ENCODE data around the gene OSBP. TPM values are rescaled to one million over a fixed set of nuclear protein-coding genes. Genes with fewer than 3 reads are reported as not detected.
"Not testable (repeated sequence)": the region's sequence is repeated elsewhere in the genome, so short reads cannot be mapped to it uniquely, and the experiment has no call there.

Gene OSBP
- polyA plus RNA-seq, 1 donor from 2014 or later = 24.4 TPM

DNA sequence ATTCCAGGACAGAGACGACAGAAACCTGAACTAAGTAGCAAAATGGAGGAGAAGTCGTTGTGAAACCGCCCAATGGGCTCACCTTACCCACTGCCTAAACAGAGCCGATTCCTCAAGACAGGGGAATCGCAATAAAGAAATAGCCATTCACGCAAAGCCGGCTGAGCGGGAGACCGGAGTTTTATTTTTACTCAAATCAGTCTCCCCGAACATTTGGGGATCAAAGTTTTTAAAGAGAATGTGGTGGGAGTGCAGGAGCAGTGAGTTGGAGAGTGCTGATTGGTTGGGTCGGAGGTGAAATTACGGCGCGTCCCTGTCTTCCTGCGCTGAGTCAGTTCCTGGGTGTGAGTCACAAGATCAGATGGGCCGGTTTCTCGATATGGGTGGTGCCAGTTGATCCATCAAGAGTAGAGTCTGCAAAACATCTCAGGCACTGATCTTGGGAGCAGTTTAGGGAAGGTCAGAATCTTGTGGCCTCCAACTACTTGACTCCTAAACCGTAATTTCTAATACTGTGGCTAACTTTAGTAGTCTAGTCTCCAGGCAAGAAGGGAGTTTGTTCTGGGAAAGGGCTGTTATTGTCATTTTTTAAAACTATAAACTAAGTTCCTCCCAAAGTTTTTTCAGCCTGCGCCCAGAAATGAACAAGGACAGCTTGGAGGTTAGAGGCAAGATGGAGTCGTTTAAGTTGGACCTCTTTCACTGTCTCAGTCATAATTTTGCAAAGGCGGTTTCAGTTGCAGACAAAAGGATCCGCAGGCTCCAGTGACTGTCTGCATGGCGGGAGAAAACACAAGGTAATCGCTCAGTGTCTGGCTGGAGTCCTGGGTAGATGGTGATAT lies 70.2 kb downstream of the OSBP start:
- Histone ChIP-seq H3K79me2 (replicated peaks; ENCODE audit: insufficient read depth, low read length) (no peaks in the 10 kb centered on the region), H3K9ac (ENCODE audit: low read length) (no peak overlapping the region), H3K36me3 (ENCODE audit: insufficient read depth, low read length) (no peaks in the 10 kb centered on the region), H3K9me2 (ENCODE audit: insufficient read depth, low read length) (no peaks in the 10 kb centered on the region), H3K27ac (ENCODE audit: low read length) (no peak overlapping the region), H3K4me2 (ENCODE audit: low read length) (no peak overlapping the region), H2AFZ (ENCODE audit: low read depth, low read length) (no peak overlapping the region), H4K20me1 (ENCODE audit: insufficient read depth) (no peaks in the 10 kb centered on the region), H3F3A (ENCODE audit: insufficient read depth, low read length, poor library complexity, severe bottlenecking) (peaks cover 9% of the 10 kb centered on the region), H3K27me3 (ENCODE audit: insufficient read depth, low read depth, low read length) (no peaks in the 10 kb centered on the region), H3K4me3 (ENCODE audit: low read length) (no peak overlapping the region), H3K9me3 (ENCODE audit: low read length) (no peaks in the 10 kb centered on the region)
- TF ChIP-seq, protein P1, sequence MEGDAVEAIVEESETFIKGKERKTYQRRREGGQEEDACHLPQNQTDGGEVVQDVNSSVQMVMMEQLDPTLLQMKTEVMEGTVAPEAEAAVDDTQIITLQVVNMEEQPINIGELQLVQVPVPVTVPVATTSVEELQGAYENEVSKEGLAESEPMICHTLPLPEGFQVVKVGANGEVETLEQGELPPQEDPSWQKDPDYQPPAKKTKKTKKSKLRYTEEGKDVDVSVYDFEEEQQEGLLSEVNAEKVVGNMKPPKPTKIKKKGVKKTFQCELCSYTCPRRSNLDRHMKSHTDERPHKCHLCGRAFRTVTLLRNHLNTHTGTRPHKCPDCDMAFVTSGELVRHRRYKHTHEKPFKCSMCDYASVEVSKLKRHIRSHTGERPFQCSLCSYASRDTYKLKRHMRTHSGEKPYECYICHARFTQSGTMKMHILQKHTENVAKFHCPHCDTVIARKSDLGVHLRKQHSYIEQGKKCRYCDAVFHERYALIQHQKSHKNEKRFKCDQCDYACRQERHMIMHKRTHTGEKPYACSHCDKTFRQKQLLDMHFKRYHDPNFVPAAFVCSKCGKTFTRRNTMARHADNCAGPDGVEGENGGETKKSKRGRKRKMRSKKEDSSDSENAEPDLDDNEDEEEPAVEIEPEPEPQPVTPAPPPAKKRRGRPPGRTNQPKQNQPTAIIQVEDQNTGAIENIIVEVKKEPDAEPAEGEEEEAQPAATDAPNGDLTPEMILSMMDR (IDR thresholded peaks at IDR 0.05; ENCODE audit: poor library complexity, severe bottlenecking) = no peak
- TF ChIP-seq, protein P2, sequence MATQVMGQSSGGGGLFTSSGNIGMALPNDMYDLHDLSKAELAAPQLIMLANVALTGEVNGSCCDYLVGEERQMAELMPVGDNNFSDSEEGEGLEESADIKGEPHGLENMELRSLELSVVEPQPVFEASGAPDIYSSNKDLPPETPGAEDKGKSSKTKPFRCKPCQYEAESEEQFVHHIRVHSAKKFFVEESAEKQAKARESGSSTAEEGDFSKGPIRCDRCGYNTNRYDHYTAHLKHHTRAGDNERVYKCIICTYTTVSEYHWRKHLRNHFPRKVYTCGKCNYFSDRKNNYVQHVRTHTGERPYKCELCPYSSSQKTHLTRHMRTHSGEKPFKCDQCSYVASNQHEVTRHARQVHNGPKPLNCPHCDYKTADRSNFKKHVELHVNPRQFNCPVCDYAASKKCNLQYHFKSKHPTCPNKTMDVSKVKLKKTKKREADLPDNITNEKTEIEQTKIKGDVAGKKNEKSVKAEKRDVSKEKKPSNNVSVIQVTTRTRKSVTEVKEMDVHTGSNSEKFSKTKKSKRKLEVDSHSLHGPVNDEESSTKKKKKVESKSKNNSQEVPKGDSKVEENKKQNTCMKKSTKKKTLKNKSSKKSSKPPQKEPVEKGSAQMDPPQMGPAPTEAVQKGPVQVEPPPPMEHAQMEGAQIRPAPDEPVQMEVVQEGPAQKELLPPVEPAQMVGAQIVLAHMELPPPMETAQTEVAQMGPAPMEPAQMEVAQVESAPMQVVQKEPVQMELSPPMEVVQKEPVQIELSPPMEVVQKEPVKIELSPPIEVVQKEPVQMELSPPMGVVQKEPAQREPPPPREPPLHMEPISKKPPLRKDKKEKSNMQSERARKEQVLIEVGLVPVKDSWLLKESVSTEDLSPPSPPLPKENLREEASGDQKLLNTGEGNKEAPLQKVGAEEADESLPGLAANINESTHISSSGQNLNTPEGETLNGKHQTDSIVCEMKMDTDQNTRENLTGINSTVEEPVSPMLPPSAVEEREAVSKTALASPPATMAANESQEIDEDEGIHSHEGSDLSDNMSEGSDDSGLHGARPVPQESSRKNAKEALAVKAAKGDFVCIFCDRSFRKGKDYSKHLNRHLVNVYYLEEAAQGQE (IDR thresholded peaks at IDR 0.05; ENCODE audit: borderline replicate concordance) = no peak
- TF ChIP-seq EP300 (conservative IDR thresholded peaks at IDR 0.05; ENCODE audit: poor library complexity, severe bottlenecking) (no peak), RAD21 (conservative IDR thresholded peaks at IDR 0.05) (no peak), TAF1 (IDR thresholded peaks at IDR 0.05; ENCODE audit: low read depth) (no peak), POLR2AphosphoS5 (IDR thresholded peaks at IDR 0.05) (no peak), EZH2 (IDR thresholded peaks at IDR 0.05; ENCODE audit: borderline replicate concordance, insufficient read depth, low read length, poor library complexity, severe bottlenecking) (no peak), SMC3 (conservative IDR thresholded peaks at IDR 0.05; ENCODE audit: poor library complexity) (no peak), MXI1 (conservative IDR thresholded peaks at IDR 0.05; ENCODE audit: poor library complexity, severe bottlenecking) (no peak)

DNA sequence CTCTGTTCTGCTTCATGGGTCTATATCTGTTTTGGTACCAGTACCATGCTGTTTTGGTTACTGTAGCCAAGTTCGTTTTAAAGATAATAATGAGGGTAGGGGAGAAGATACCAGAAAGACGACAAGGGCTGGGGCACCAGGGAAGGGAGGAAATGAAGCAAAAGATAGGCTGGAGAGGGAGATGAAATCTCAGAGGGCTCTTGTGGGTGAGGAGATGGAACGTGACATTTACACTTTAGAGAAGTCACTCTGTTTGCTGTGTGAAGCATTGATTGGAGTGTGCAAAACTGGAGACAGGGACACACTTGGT lies 70.8 kb downstream of the OSBP start:
- no peaks in the 10 kb centered on the region for H4K20me1 ChIP-seq (ENCODE audit: insufficient read depth)
- H3K27me3 ChIP-seq (ENCODE audit: insufficient read depth, low read depth, low read length) = no peaks in the 10 kb centered on the region
- H3K9me3 ChIP-seq (ENCODE audit: low read length) = no peaks in the 10 kb centered on the region
- no peak overlapping the region for H3K4me3 ChIP-seq (ENCODE audit: low read length)
- no peak for TF ChIP-seq MXI1 (conservative IDR thresholded peaks at IDR 0.05; ENCODE audit: poor library complexity, severe bottlenecking)
- no peak for TF ChIP-seq RAD21 (conservative IDR thresholded peaks at IDR 0.05)
- no peak for TF ChIP-seq TAF1 (IDR thresholded peaks at IDR 0.05; ENCODE audit: low read depth)
- no peak for TF ChIP-seq EP300 (conservative IDR thresholded peaks at IDR 0.05; ENCODE audit: poor library complexity, severe bottlenecking)
- TF ChIP-seq, protein P2 (IDR thresholded peaks at IDR 0.05; ENCODE audit: borderline replicate concordance) = no peak
- TF ChIP-seq, protein P1 (IDR thresholded peaks at IDR 0.05; ENCODE audit: poor library complexity, severe bottlenecking) = no peak
- no peak for TF ChIP-seq EZH2 (IDR thresholded peaks at IDR 0.05; ENCODE audit: borderline replicate concordance, insufficient read depth, low read length, poor library complexity, severe bottlenecking)
- TF ChIP-seq POLR2AphosphoS5 (IDR thresholded peaks at IDR 0.05) = no peak
- no peak for TF ChIP-seq SMC3 (conservative IDR thresholded peaks at IDR 0.05; ENCODE audit: poor library complexity)
- H3K36me3 ChIP-seq (ENCODE audit: insufficient read depth, low read length) = no peaks in the 10 kb centered on the region
- no peak overlapping the region for H2AFZ ChIP-seq (ENCODE audit: low read depth, low read length)
- peaks cover 9% of the 10 kb centered on the region for H3F3A ChIP-seq (ENCODE audit: insufficient read depth, low read length, poor library complexity, severe bottlenecking)
- no peak overlapping the region for H3K4me2 ChIP-seq (ENCODE audit: low read length)
- no peaks in the 10 kb centered on the region for H3K79me2 ChIP-seq (replicated peaks; ENCODE audit: insufficient read depth, low read length)
- H3K27ac ChIP-seq (ENCODE audit: low read length) = no peak overlapping the region
- no peak overlapping the region for H3K9ac ChIP-seq (ENCODE audit: low read length)
- H3K9me2 ChIP-seq (ENCODE audit: insufficient read depth, low read length) = no peaks in the 10 kb centered on the region

DNA sequence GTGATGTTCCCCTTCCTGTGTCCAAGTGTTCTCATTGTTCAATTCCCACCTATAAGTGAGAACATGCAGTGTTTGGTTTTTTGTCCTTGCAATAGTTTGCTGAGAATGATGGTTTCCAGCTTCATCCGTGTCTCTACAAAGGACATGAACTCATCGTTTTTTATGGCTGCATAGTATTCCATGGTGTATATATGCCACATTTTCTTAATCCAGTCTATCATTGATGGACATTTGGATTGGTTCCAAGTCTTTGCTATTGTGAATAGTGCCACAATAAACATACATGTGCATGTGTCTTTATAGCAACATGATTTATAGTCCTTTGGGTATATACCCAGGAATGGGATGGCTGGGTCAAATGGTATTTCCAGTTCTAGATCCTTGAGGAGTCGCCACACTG lies 71.9 kb downstream of the OSBP start:
- not testable (repeated sequence) for H4K20me1 ChIP-seq (ENCODE audit: insufficient read depth); H2AFZ ChIP-seq (ENCODE audit: low read depth, low read length); H3K4me3 ChIP-seq (ENCODE audit: low read length); H3K9me2 ChIP-seq (ENCODE audit: insufficient read depth, low read length); H3K27ac ChIP-seq (ENCODE audit: low read length); H3K9me3 ChIP-seq (ENCODE audit: low read length); H3K4me2 ChIP-seq (ENCODE audit: low read length); H3K79me2 ChIP-seq (replicated peaks; ENCODE audit: insufficient read depth, low read length); H3K36me3 ChIP-seq (ENCODE audit: insufficient read depth, low read length); H3F3A ChIP-seq (ENCODE audit: insufficient read depth, low read length, poor library complexity, severe bottlenecking); H3K9ac ChIP-seq (ENCODE audit: low read length); H3K27me3 ChIP-seq (ENCODE audit: insufficient read depth, low read depth, low read length)
